CD4-positive, alpha-beta T cell treated with Interleukin-17A for 1 hour (primary cell): ENCODE data around the gene MET.

Experiments
- DNase-seq: peaks from one replicate; pipeline ENCODE4 v3.0.0-alpha.2; 2020

The MET gene

DNA sequence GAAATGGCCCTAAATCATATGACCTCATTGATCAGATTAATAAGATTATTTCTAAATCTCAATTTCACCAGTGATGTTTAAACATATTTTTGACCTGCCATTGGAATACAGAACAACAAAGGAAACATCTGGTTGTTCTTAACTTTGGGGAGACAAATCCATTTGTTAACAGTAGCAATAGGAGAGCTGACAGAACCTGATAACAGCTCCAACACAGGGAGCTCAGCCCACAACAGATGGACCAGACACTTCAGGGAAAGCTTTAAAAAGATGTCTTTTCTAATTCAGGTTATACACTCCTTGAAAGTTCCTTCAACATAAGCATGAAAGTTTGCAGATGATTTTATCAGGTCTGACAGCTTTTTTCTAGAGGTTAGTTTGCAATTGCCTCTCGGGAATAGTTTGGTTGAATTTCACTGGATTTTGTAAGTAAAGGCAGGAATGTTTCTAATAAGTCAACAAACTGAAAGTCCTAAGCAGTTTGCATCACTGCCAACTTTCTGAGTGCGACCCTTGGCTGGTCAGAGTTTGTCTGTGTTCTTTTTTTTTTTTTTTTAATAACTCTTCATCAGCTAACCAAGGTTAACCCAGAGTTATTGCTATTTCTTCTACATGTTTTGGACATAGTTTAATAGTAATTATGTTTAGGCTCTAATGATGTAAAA is 6.5 kb upstream of the MET start:
- DNase-seq = no peak

DNA sequence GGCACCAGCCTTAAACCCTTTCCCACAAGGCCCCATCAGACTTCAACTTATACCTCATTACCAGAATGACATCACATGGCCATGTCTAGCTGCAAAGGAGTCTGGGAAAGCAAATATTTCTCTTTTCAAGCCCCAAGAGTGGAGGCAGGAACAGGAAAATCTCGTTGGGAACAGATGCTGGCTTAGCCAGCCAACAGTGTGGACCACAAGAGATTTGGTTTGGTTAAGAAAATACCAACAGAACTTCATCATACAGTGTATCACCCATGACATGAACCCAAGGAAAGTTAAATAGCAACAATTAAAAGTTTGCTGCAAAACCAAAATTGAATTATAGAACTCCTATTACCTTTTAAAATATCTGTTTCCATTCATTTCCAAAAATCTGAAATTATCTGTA is 2.2 kb upstream of the MET start:
- DNase-seq = no peak

GRCh38 chr7:116670409-116671015 is 1.5 kb upstream of the MET start:
- no peak for DNase-seq

DNA sequence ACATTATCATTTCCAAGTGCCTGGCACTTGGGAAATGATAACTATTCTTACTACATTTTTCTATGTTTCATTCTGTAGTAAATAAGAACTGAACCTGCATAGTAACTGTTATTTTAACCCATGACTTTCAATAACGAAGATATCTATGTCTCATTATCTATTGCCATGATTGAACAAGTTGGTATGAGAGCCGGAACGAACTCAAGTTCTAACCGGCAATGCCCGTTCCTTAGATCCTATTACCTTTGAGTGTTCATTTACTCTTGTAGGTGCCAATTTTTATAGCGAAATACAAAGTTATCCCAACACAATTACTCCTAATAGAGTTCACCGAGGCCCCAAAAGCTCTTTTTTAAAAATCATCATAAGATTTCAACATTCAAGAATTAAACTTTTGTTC is 885 bp upstream of the MET start:
- no peak for DNase-seq

- no peak for DNase-seq
These were observed 830 bp downstream of the MET start for GRCh38 chr7:116672596-116673456.

GRCh38 chr7:116673457-116673865 is 1.5 kb downstream of the MET start:
- no peak for DNase-seq

GRCh38 chr7:116674508-116675173 is 2.6 kb downstream of the MET start:
- DNase-seq = no peak

- DNase-seq = no peak
These were observed 3.9 kb downstream of the MET start for GRCh38 chr7:116675812-116676355.

DNA sequence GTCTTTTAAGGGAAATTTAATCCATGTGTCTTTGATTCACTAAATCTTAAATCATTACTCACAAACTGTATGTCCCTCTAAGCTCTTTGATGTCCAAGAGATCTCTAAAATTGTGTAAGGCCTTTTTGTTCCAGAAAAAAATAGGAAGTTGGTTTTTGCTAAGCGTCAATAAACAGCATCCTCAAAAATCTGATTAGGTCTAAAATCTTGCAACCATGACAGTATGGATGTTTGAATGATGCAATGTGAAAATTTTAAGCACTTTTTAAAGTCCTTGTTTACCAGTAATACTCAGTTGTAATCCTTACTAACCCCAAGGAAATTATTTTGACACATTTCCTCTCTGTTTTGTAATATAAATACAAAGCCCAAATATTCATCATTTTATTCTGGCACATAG is 6.8 kb downstream of the MET start:
- DNase-seq = no peak

DNA sequence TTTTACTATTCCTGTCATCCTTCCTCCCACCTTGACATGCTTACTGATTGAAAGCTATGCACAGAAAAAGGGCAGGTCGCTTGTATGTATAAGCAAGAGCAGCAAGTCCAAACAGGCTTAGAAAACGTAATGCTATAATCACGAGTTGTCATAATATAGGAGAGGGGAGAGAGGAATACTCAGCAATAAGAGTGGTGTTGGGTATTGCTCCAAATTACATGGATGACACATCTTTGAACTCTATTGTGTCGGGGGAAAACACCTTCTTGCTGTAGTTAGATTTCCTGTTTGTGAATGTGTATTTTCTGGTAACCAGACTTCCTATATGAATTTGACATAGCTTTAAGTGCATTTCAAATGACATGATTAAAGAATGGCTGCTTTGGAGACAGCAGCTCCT is 7.5 kb downstream of the MET start:
- no peak for DNase-seq

- DNase-seq = no peak
These were observed 11.8 kb downstream of the MET start for GRCh38 chr7:116683786-116684185.

- no peak for DNase-seq
These were observed 14.0 kb downstream of the MET start for GRCh38 chr7:116686033-116686432.

DNA sequence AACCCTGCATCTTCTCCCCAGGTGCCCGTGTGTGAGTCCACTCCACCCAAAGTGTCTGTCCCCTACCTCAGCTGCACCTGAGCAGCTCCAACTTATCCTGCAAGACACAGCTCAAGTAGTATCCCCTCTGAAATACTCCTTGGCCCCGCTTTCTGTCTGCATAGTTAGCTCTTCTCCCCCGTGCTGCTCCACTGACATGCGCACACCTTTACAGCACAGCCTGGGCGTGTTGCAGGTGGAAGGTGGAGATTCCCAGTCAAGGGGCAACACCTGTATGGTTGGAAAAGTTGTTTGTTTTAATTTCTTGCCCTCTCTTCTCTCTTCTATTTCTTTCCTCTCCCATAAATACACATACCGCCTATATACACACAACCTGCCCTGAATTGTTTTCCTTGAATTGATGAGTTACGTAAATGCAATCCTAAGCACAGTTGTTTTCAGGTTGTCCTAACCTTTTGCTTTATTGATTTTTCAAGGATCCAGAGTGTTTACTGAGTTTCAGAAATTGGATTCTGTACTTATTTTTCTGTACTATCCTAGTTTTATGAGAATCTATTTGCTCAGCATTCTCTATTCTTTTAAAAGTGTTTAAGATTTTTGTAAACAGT is 14.9 kb downstream of the MET start:
- no peak for DNase-seq

DNA sequence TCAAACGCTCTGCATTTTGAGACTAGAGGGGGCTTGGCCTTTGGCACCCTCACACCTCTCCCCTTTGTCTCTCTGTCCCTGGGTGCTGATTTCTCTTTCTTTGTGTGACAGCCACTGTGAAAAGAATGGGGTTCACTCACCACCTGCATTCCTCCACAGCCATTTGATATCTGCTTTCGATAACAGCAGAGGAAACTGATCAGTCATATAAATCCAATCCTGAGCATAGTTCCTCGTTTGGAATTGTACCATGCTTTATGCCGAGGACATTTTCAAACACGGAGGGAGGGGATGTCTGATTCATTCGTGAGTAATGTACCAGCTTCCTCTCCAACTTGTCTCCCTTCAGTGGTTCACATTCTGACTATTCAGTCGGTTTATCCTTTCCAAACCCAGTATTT is 15.8 kb downstream of the MET start:
- no peak for DNase-seq

DNA sequence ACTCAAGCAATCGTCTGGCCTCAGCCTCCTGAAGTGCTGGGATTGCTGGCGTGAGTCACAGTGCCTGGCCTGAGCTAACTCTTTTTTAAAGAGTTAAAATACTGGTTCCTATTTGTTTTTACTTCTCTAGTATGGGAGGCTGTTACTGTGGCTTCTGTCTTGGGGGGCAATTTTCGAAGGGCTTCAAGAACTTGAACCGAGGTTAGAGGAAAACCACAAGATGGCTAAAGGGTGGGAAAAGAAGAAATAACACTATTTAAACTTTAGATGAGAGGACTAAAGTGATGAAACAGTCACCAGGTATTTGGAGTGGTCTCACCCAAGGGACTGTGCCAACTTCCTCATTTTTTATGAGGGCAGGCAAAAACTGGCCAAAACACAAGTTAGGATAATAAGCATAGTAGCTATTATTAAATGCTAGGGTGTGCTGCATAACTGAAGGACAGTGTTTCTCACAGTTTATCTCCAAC is 17.8 kb downstream of the MET start:
- no peak for DNase-seq

DNA sequence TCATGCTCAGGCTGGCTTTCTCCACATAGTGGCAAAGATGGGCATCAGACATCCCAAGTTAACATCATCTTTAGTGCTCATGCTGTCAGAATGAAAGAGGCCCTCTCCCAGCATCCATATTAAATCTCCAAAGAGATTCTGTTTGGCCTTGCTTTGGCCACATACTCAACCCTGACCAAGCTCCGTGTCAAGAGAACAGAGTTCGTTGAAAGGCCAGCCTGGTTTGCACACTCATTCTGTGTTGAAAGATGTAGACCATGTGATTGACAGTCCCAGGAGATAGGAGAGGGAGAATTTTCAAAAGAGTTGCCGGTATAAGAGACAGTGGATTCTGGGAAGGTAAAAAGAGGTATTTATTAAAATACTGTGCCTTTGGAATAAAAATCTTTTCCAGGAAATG is 19.7 kb downstream of the MET start:
- DNase-seq = no peak

DNA sequence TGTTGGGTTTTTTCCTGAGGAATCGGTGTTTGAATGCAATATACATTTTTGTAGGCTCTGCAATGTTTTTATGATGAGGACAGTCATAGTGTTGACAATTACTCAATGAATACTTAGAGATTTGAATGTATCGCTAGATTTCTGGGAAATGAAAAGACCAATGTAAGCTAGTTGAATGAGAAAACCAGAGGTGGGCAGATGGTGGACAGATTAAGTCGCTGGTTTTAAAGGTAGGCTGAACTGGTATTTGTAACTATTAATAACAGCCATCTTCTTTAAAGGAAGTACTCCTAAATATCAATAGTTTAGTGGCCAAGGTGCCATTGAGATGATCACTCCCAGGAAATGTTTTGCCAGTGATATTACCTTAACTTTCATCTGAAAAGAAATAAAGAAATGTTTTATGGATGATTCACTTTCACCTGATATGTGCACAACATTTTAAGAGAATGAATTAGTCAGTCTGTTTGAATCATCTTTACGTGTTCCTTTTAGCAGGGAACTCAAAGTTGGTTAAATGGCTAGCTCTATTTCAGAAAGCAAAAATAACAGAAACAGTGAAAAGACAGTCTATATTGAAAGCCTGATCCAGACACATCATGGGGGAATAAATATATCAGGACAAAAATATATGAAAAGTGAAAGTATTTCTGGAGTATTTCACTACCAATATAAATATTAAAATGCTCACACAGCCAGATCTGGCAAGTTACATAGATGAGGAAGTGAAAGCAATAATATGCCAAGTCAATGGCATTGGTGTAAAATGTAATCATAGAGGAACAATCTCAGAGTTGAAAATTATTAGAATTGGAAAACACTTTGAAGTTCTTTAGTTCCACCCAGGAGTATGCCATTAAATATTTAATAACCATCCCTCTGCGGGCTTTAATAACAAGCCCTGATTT is 20.7 kb downstream of the MET start:
- DNase-seq = no peak

DNA sequence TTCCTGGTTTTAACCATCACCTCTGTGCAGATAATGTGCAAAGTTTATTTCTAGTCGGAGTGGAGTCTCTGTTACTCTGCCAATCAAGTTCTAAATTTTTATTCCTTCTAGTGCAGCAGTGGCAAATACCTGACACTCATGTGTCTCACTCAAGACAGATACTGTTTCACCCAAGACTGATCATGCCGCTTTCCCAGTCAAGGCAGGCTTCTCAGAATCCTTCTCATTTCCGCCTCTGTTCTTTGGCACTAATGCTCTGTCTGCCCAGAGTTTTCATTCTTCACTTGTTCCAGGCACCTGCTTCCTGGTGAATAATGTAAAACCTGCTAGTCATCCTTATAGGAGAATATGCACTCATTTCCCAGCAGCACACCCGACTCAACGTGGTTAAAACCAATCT is 24.7 kb downstream of the MET start:
- no peak for DNase-seq

GRCh38 chr7:116697152-116697551 is 25.2 kb downstream of the MET start:
- no peak for DNase-seq

DNA sequence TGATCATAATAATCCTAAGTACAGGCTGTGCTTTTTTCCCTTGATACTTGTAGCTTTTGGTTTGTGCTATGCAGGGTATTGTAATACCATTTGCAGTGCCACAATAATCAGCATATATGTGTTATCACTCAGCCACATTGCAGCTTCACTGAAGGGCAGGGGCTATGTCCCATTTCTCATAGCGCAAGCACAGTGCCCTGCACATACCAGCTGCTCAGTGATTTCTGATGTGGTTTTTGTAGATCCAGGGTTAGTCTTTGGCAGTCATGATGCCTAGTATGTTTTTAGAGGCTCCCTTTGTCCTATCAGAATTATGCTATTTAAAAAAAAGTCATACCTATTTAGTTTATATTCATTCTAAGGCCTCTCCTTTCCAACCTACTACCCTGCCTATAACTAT is 25.8 kb downstream of the MET start:
- no peak for DNase-seq

- no peak for DNase-seq
These were observed 26.4 kb downstream of the MET start for GRCh38 chr7:116698396-116698795.
